GM12878 (cell line): ENCODE data around the gene F13A1. TPM values are rescaled to one million over a fixed set of nuclear protein-coding genes. Genes with fewer than 3 reads are reported as not detected.

Source experiments
- ATAC-seq: fragments of 200-7000 bp; cut with Tn5 transposase; 3 replicates; pipeline ENCODE4 v1.9.1; 2020; ENCODE audit warnings: mild to moderate bottlenecking, moderate library complexity
- BruUV-seq: library from RNA; stranded (reverse); fragments of 400-500 nt; replicated peaks from 2 replicates; lab custom pipeline; 2021; lab: Mats Ljungman, UMichigan
- CTCF ChIA-PET: fragments of 300-600 bp; sonication (Branson Sonifier 250); formaldehyde crosslinking; extraction: SDS; loops from one replicate; lab custom pipeline; 2021; ENCODE audit warnings: inconsistent platforms; lab: Yijun Ruan, JAX
- POLR2A ChIA-PET: fragments of 350-600 bp; formaldehyde crosslinking; extraction: SDS; loops from one replicate; lab custom pipeline; 2021; ENCODE audit warnings: inconsistent platforms; lab: Charles Lee
- RAD21 ChIA-PET: fragments of 300-600 bp; sonication (Branson Sonifier 250); formaldehyde crosslinking; loops from one replicate; lab custom pipeline; 2023; ENCODE audit warnings: antibody characterized with exemption; ENCODE audit not compliant: unreplicated experiment; lab: Charles Lee
- SMC1A ChIA-PET: fragments of 300-600 bp; sonication (Branson Sonifier 250); formaldehyde crosslinking; loops from one replicate; lab custom pipeline; 2023; ENCODE audit not compliant: unreplicated experiment, uncharacterized antibody; lab: Charles Lee
- DNase-seq: peaks from one replicate; pipeline ENCODE4 v3.0.0-alpha.2; 2011; ENCODE audit warnings: low read depth, low spot score
- FAIRE-seq: peaks from 3 replicates; lab custom pipeline; 2011; peaks lifted over from hg19 to GRCh38; lab: Jason Lieb, UNC
- H2AFZ ChIP-seq: 2 replicates; pipeline ENCODE4 v1.6.0; 2011; ENCODE audit warnings: low read depth, low read length, control low read depth; ENCODE audit not compliant: control insufficient read depth
- H3K27ac ChIP-seq: 2 replicates; pipeline ENCODE4 v1.5.1; 2011; ENCODE audit warnings: control low read depth; ENCODE audit not compliant: control insufficient read depth, insufficient read depth
- H3K27me3 ChIP-seq, 2 experiments: replicated peaks in 1 of 2; 2 replicates each; pipeline versions ENCODE4 v1.6.0 to v1.6.1; 2011; ENCODE audit warnings: low read length in 1 of 2; ENCODE audit not compliant: control insufficient read depth in 2 of 2, insufficient read depth in 2 of 2
- H3K36me3 ChIP-seq, 2 experiments: 2 replicates each; pipeline ENCODE4 v1.5.1; 2011; ENCODE audit warnings: low read length in 1 of 2; ENCODE audit not compliant: control insufficient read depth in 2 of 2, insufficient read depth in 2 of 2
- H3K4me1 ChIP-seq: 2 replicates; pipeline ENCODE4 v1.6.1; 2011; ENCODE audit warnings: mild to moderate bottlenecking, low read length, moderate library complexity, mixed read lengths; ENCODE audit not compliant: control insufficient read depth, insufficient read depth
- H3K4me2 ChIP-seq: 2 replicates; pipeline ENCODE4 v1.6.0; 2011; ENCODE audit warnings: control low read depth; ENCODE audit not compliant: control insufficient read depth, insufficient read depth
- H3K4me3 ChIP-seq: fragments of 200-600 bp; sonication (generic); 2 replicates; pipeline ENCODE4 v1.5.1; 2016
- H3K79me2 ChIP-seq: 2 replicates; pipeline ENCODE4 v1.6.0; 2011; ENCODE audit warnings: low read length; ENCODE audit not compliant: control insufficient read depth, insufficient read depth
- H3K9ac ChIP-seq: 2 replicates; pipeline ENCODE4 v1.8.0; 2011; ENCODE audit warnings: low read length, control low read depth, mixed read lengths; ENCODE audit not compliant: control insufficient read depth, insufficient read depth
- H3K9me3 ChIP-seq: replicated peaks from 3 replicates; pipeline ENCODE4 v1.5.1; 2011; ENCODE audit warnings: mild to moderate bottlenecking, low read length; ENCODE audit not compliant: control insufficient read depth, insufficient read depth
- H4K20me1 ChIP-seq: 2 replicates; pipeline ENCODE4 v1.6.0; 2011; ENCODE audit not compliant: control insufficient read depth, insufficient read depth
- CTCF ChIP-seq, 3 experiments: IDR thresholded peaks in 2 of 3; conservative IDR thresholded peaks in 1 of 3; 2 replicates each; pipeline ENCODE4 v1.5.1; 2011; ENCODE audit warnings: low read depth in 3 of 3, low read length in 3 of 3, mild to moderate bottlenecking in 3 of 3, control low read depth in 2 of 3, moderate library complexity in 2 of 3, inconsistent platforms in 1 of 3, mixed read lengths in 1 of 3; ENCODE audit not compliant: control insufficient read depth in 2 of 3, insufficient read depth in 1 of 3; ENCODE audit errors: extremely low read depth in 1 of 3
- RAD21 ChIP-seq: IDR thresholded peaks from 2 replicates; pipeline ENCODE4 v1.6.1; 2011; ENCODE audit warnings: mild to moderate bottlenecking, low read depth, low read length, moderate library complexity; ENCODE audit not compliant: insufficient read depth
- SMC3 ChIP-seq: IDR thresholded peaks from 2 replicates; pipeline ENCODE4 v1.6.1; 2011; ENCODE audit warnings: low read length, improper control_type of control experiment, borderline replicate concordance
- YY1 ChIP-seq: IDR thresholded peaks from 2 replicates; pipeline ENCODE4 v1.6.1; 2011; ENCODE audit warnings: low read depth, mild to moderate bottlenecking, low read length
- ZNF384 ChIP-seq: IDR thresholded peaks from 2 replicates; pipeline ENCODE4 v1.6.1; 2012; ENCODE audit warnings: low read depth, mild to moderate bottlenecking, low read length, improper control_type of control experiment, borderline replicate concordance
- WGBS: methylation state at CpG from one replicate; pipeline ENCODE4 v1.1.6; 2016; ENCODE audit warnings: low lambda C conversion rate; ENCODE audit not compliant: insufficient replicate concordance, insufficient coverage; ENCODE audit errors: missing lambda C conversion rate; 5-methylcytosine and 5-hydroxymethylcytosine counted together
- in situ Hi-C: fragments of 300-500 bp; cut with MboI; formaldehyde crosslinking; loops from 9 replicates; pipeline ENCODE4 v1.14.3; 2018; ENCODE audit warnings: mixed read lengths
- intact Hi-C: fragments of 100-400 bp; cut with micrococcal nuclease; formaldehyde crosslinking; loops from one replicate; pipeline ENCODE4 v1.14.2; 2022; ENCODE audit not compliant: unreplicated experiment
- polyA plus RNA-seq, 11 experiments: library from polyadenylated mRNA; depleted of rRNA in 4 of 11; unstranded in 6 of 11; stranded (reverse) in 5 of 11; fragments of >200 nt; fragmentation: Nextera tagmentation in 4 of 11; fragmentation: Illumina TruSeq in 1 of 11; extraction: Ambion mirVana in 4 of 11; extraction: Trizol in 1 of 11; gene quantifications; 1 replicate in 1 of 11; 2 replicates in 10 of 11; pipeline versions ENCODE4 v1.2.1 to v1.2.3, GENCODE V29; 2011 to 2016; ENCODE audit warnings: inconsistent platforms in 2 of 11, missing spikeins in 2 of 11, low read depth in 1 of 11
- total RNA-seq, 4 experiments: library from RNA; depleted of rRNA in 3 of 4; stranded (reverse); fragments of >200 nt in 3 of 4; fragmentation: Illumina TruSeq in 1 of 4; extraction: Trizol in 1 of 4; gene quantifications; 2 replicates each; pipeline versions ENCODE4 v1.2.1 to v1.2.3, GENCODE V29; 2013 to 2021
- TF ChIP-seq, protein P1 (sequence below): fragments of 450-650 bp; IDR thresholded peaks from 2 replicates; pipeline ENCODE4 v1.6.1; 2017; ENCODE audit warnings: antibody characterized with exemption, mild to moderate bottlenecking, moderate library complexity

The F13A1 gene
- total and polyA plus RNA-seq, 10 of the 15 experiments (the other 5 are each of a cell fraction or from before 2014, with no cell fraction given) = 0.48 to 1.8 (median 1.0) TPM

DNA sequence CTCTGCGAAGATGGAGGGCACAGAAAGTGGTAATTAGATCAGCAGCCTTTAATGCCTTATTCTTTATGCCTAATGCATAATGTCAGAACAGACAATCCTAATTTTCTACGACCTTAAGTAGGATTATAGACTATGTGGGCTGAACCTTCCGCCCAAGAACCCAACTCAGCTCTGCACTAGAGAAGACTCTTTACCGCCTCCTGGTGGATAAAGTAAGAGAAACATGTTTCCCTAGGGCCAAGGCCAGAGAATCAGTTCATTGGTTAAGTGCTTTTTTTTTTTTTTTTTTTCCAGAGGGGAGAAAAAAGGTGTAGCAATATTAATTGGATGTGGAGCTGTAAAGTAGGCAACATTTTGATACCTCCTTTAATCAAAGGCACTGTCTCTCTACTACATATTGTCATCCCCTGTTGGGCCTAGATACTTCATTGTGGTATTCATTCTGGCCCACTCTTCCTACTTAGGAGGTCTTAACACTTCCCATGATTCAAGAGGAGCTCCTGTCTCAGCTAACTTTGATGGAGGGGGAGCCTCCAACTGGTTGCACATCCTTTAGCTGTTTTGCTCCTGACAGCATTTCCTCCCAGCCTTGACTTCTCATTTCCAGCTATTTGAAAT is 188.9 kb downstream of the F13A1 start:
- Histone ChIP-seq H3K4me2 (no peak overlapping the region), H3K4me3 (no peak overlapping the region), H3K27me3 (no peaks in the 10 kb centered on the region), H3K79me2 (no peaks in the 10 kb centered on the region), H2AFZ (no peak overlapping the region), H3K9ac (no peak overlapping the region), H4K20me1 (no peaks in the 10 kb centered on the region), H3K9me3 (no peaks in the 10 kb centered on the region), H3K4me1 (no peaks in the 10 kb centered on the region), H3K27ac (no peak overlapping the region), H3K36me3 (no peaks in the 10 kb centered on the region)
- BruUV-seq = no TSS peak
- POLR2A ChIA-PET = interaction anchor here (0.6 to 1.1 kb wide), 4 partner anchors 88 to 280 kb away, joined by 3 to 4 read pairs (median 4); no protein-coding TSS in a partner anchor
- no peak for DNase-seq
- TF ChIP-seq CTCF (IDR thresholded peaks at IDR 0.05 in 2 of 3, conservative IDR thresholded peaks at IDR 0.05 in 1 of 3; ENCODE audit: control insufficient read depth in 2 of 3, extremely low read depth in 1 of 3, insufficient read depth in 1 of 3, low read depth in 3 of 3, low read length in 3 of 3) (peak; percentile 32 to 63 (median 45); a peak in 5 of 6 replicates), RAD21 (peak; percentile 62), YY1 (no peak), SMC3 (peak; percentile 43; the same call in 1 of the 2 replicates), ZNF384 (no peak)
- TF ChIP-seq, protein P1, sequence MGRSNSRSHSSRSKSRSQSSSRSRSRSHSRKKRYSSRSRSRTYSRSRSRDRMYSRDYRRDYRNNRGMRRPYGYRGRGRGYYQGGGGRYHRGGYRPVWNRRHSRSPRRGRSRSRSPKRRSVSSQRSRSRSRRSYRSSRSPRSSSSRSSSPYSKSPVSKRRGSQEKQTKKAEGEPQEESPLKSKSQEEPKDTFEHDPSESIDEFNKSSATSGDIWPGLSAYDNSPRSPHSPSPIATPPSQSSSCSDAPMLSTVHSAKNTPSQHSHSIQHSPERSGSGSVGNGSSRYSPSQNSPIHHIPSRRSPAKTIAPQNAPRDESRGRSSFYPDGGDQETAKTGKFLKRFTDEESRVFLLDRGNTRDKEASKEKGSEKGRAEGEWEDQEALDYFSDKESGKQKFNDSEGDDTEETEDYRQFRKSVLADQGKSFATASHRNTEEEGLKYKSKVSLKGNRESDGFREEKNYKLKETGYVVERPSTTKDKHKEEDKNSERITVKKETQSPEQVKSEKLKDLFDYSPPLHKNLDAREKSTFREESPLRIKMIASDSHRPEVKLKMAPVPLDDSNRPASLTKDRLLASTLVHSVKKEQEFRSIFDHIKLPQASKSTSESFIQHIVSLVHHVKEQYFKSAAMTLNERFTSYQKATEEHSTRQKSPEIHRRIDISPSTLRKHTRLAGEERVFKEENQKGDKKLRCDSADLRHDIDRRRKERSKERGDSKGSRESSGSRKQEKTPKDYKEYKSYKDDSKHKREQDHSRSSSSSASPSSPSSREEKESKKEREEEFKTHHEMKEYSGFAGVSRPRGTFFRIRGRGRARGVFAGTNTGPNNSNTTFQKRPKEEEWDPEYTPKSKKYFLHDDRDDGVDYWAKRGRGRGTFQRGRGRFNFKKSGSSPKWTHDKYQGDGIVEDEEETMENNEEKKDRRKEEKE = no peak
- in situ Hi-C loops (no loop called here), intact Hi-C loops (loop anchor here (5.0 kb wide), 1 partner anchor 74 kb away; no protein-coding TSS in a partner anchor)
- RAD21 ChIA-PET = interaction anchor here (0.7 to 1.8 kb wide), 7 partner anchors 21 to 691 kb away, joined by 3 to 5 read pairs (median 4); no protein-coding TSS in a partner anchor
- 17% methylated on average over 4 of the region's 4 CpGs for WGBS
- FAIRE-seq = peak; percentile 79
- SMC1A ChIA-PET = interaction anchor here (0.6 to 3.4 kb wide), 17 partner anchors 8 to 447 kb away, joined by 3 to 17 read pairs (median 4); no protein-coding TSS in a partner anchor
- CTCF ChIA-PET = interaction anchor here (0.5 to 3.7 kb wide), 34 partner anchors 10 to 1589 kb away, joined by 3 to 27 read pairs (median 4); no protein-coding TSS in a partner anchor
- ATAC-seq = peak; percentile 67
